Measurements from ENCODE around the gene MCF2. TPM values are rescaled to one million over a fixed set of nuclear protein-coding genes. Genes with fewer than 3 reads are reported as not detected.

MCF2 gene
- total and polyA plus RNA-seq, 2 of the 8 experiments (the other 6 are each of a cell fraction or from before 2014, with no cell fraction given), result 0.30 to 0.71 TPM

DNA sequence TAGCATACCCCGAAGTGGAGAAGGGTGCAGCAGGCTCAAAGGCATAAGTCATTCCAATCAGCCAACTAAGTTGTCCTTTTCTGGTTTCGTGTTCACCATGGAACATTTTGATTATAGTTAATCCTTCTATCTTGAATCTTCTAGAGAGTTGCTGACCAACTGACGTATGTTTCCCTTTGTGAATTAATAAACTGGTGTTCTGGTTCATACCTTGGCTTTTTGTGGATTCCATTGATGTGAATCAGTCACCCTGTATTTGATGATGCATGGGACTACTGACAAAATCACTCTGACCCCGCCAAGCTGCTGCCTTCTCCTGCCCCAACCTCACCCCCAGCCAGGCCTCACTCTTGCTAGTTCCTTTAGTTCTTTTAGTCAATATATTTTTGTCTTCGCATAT lies 144.7 kb downstream of the MCF2 start (continued):
- no peak for TF ChIP-seq KDM1A (IDR thresholded peaks at IDR 0.05; ENCODE audit: borderline replicate concordance, low read length)

GRCh38 chrX:139560221-139560620 lies 147.7 kb downstream of the MCF2 start:
- H2AFZ ChIP-seq (ENCODE audit: low read length), result peak overlapping the region; percentile 62; the same call in 1 of the 2 replicates
- H2AK5ac ChIP-seq (ENCODE audit: low read depth, low read length), result no peak overlapping the region
- no peak overlapping the region for H3K9ac ChIP-seq (replicated peaks in 1 of 4; ENCODE audit: extremely low read depth in 1 of 4, low read depth in 3 of 4, low read length in 3 of 4)
- ChIA-PET POLR2A (ENCODE audit: partially characterized antibody) (no interaction called here), CTCF (ENCODE audit: partially characterized antibody) (interaction anchor here (0.6 to 2.7 kb wide), 6 partner anchors 11 to 803 kb away, joined by 4 to 16 read pairs (median 4); no protein-coding TSS in a partner anchor)
- no peak overlapping the region for H3K4ac ChIP-seq (replicated peaks; ENCODE audit: insufficient read length, low read depth, low read length)
- no peak overlapping the region for H4K8ac ChIP-seq (ENCODE audit: extremely low read depth, insufficient read depth, low read length)
- H2BK12ac ChIP-seq (ENCODE audit: low read depth, low read length), result no peak overlapping the region
- no peaks in the 10 kb centered on the region for H3K4me1 ChIP-seq (replicated peaks in 1 of 4; ENCODE audit: control insufficient read depth in 3 of 4, insufficient read depth in 4 of 4, low read length in 3 of 4)
- no peaks in the 10 kb centered on the region for H4K20me1 ChIP-seq (replicated peaks in 1 of 2; ENCODE audit: control insufficient read depth in 1 of 2, insufficient read depth in 2 of 2, low read length in 2 of 2)
- H3K27ac ChIP-seq (ENCODE audit: low read depth, low read length), result no peak overlapping the region
- no peak overlapping the region for H3K14ac ChIP-seq (ENCODE audit: insufficient read length)
- no peaks in the 10 kb centered on the region for H3K79me1 ChIP-seq (ENCODE audit: low read depth, low read length)
- H3K56ac ChIP-seq (replicated peaks; ENCODE audit: insufficient read length, low read depth, low read length), result no peak overlapping the region
- H3K27me3 ChIP-seq (replicated peaks in 1 of 4; ENCODE audit: control insufficient read depth in 3 of 4, extremely low read depth in 1 of 4, insufficient read depth in 3 of 4, low read length in 3 of 4), result no peaks in the 10 kb centered on the region
- no peak overlapping the region for H3K23ac ChIP-seq (ENCODE audit: insufficient read length)
- H3K79me2 ChIP-seq (ENCODE audit: control insufficient read depth in 1 of 2, insufficient read depth in 2 of 2, low read length in 2 of 2), result no peaks in the 10 kb centered on the region
- no peak overlapping the region for H3K4me3 ChIP-seq (ENCODE audit: extremely low read depth in 1 of 4, insufficient read depth in 2 of 4, low read depth in 3 of 4, low read length in 4 of 4)
- H2BK15ac ChIP-seq (ENCODE audit: low read length), result no peak overlapping the region
- H3K4me2 ChIP-seq (ENCODE audit: insufficient read depth in 1 of 2, low read depth in 2 of 2, low read length in 2 of 2), result no peak overlapping the region
- H2BK20ac ChIP-seq (ENCODE audit: low read length), result no peak overlapping the region
- H2BK5ac ChIP-seq (ENCODE audit: low read depth, low read length), result no peak overlapping the region
- H4K91ac ChIP-seq (replicated peaks; ENCODE audit: insufficient read length, low read length), result no peak overlapping the region
- H4K5ac ChIP-seq (ENCODE audit: insufficient read length, low read depth, low read length), result no peak overlapping the region
- H3K23me2 ChIP-seq (ENCODE audit: low read depth, low read length), result no peaks in the 10 kb centered on the region
- FAIRE-seq (no peak), DNase-seq (ENCODE audit: low read depth in 1 of 2, low spot score in 2 of 2) (no peak)
- no peaks in the 10 kb centered on the region for H3K9me3 ChIP-seq (ENCODE audit: insufficient read depth in 2 of 2, low read depth in 1 of 2, low read length in 1 of 2)
- no peaks in the 10 kb centered on the region for H3K36me3 ChIP-seq (ENCODE audit: control insufficient read depth in 2 of 4, insufficient read depth in 4 of 4, low read length in 3 of 4)
- no peak overlapping the region for H2BK120ac ChIP-seq (replicated peaks; ENCODE audit: low read depth, low read length)
- H3K18ac ChIP-seq (ENCODE audit: extremely low read depth, low read length), result no peak overlapping the region
- TF ChIP-seq ATF2 (IDR thresholded peaks at IDR 0.05; ENCODE audit: low read length) (no peak), SP1 (IDR thresholded peaks at IDR 0.05; ENCODE audit: low read depth, low read length) (no peak), CREB1 (IDR thresholded peaks at IDR 0.05) (no peak), PHF8 (conservative IDR thresholded peaks at IDR 0.05; ENCODE audit: low read depth, low read length) (no peak), RNF2 (IDR thresholded peaks at IDR 0.05; ENCODE audit: borderline replicate concordance, low read depth, low read length, missing control alignments, poor library complexity, severe bottlenecking) (no peak), SIRT6 (IDR thresholded peaks at IDR 0.05; ENCODE audit: low read length) (no peak)
